Activated CD8-positive, alpha-beta memory T cell treated with anti-CD3 and anti-CD28 coated beads, Interleukin-2, amount 50 U/mL, for 1 hour (primary cell): ENCODE results near the gene SAP25.
"Not testable (repeated sequence)": the region's sequence is repeated elsewhere in the genome, so short reads cannot be mapped to it uniquely, and the experiment has no call there.

Source experiments
- DNase-seq: peaks from one replicate; pipeline ENCODE4 v3.0.0-alpha.2; 2020; ENCODE audit errors: extremely low read depth

SAP25 gene

GRCh38 chr7:100561491-100562194 is 12.1 kb downstream of the SAP25 start:
- no peak for DNase-seq

DNA sequence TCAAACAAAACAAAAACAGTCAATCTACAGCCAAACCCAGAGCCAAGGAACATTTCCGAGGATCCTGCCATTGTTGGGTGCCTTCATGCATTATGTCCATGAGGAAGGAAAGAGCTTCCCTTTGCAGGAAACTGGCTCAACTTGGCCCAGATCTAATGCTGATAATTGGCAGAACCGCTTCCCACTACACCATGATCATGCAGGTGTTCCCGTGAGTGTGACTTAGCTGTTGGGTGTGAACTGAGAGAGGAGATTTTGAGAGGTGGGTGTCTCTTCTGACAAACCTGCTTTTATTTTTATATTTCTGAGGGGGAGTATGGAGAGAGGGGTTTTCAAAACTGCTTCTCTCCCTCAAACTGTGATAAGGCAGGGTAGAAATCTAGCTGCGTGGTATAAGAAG is 14.6 kb downstream of the SAP25 start:
- DNase-seq: no peak

- no peak for DNase-seq
Measured at GRCh38 chr7:100556541-100556940, 17.2 kb downstream of the SAP25 start.

DNA sequence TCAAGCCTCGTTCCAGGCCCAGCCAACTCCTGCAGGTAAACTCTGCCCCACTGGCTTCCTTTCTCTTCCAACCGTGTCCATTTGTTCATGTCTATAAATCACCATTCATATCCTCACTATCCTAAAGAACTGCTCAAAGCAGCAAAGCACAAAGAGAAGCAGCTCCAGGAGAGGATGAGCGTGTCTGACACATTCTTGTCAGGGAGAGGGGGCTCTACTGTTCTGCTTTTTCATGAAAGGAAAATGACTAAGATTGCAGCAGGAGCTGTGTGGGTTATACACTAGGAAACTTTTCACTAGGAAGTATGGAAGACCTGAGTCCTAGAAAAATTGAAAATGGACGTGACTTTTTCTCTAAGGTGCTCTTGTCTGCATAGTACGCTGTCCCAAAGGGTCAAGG is 18.0 kb downstream of the SAP25 start:
- DNase-seq: no peak

DNA sequence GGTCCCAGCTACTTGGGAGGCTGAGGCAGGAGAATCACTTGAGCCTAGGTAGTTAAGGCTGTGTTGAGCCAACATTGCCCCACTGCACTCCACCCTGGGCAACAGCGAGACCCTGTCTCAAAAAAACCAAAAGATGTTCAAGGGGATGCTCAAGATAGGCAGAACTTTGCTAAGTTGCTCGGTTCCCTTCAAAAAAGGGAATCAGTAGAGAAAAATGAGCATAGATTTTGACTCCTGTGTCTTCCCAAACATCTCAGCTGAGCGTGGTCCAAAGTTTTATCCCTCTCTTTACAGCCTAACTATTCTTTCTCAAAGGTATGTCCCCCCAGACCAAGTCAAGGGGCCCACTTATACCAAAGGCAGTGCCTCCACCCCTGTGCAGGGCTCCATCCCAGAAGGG is 20.7 kb downstream of the SAP25 start:
- DNase-seq: no peak

- DNase-seq: no peak
Measured at GRCh38 chr7:100552532-100552931, 21.2 kb downstream of the SAP25 start.

DNA sequence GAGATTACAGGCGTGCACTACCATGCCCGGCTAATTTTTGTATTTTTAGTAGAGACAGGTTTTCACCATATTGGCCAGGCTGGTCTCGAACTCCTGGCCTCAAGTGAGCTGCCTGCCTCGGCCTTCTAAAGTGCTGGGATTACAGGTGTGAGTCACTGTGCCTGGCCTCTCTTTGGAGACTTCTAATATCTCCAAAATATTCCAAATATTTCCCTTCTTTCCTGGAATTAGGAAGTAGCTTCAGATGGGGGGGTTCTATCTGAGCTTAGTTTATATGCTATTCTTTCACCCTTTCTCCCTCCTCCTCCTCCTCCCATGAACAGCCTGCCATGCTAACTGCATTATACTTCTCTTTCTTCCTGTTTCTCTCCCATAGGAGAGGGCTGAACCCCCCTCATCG is 25.3 kb downstream of the SAP25 start:
- not testable (repeated sequence) for DNase-seq

GRCh38 chr7:100547872-100548271 is 25.8 kb downstream of the SAP25 start:
- no peak for DNase-seq

DNA sequence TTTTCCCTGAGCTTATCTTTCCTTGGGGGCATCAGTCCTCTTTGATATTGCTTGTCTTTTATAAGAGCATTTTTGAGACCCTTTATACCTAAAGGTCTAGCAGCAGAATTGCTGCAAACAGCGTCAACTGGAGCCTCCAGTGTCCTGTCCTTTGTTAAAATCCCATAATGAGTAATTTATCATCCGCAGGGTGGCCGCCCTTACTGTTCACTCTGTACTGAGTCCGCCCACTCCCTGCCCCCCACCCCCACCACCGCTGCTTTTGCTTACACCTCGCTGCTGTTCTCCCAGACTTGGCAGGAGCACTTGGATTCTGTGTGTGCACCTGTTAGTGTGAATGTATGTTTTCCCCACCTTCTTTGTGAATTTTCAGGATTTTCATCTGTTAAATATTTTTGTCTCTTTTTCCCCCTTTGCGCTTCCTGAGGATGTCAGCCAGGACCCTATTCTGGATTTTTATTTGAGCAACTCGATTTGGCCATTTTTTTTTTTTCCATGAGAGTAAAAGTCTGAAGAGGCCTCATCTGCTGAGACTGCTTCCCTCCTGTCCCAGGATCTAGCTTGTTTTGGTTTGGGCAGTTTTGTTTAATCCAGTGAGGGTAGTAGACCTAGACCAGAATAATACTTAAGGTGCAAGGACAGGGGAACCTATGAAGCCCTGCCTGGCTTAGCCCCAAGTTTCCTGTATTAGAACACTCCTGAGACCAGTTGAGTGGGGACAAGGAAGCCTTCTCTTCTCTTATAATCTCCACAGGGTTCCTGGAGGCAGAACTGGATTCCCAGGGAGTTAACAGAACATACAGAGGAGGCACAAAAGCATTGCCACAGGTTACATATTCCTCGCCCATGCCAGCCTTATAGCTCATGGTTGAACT is 26.5 kb downstream of the SAP25 start:
- DNase-seq: no peak

DNA sequence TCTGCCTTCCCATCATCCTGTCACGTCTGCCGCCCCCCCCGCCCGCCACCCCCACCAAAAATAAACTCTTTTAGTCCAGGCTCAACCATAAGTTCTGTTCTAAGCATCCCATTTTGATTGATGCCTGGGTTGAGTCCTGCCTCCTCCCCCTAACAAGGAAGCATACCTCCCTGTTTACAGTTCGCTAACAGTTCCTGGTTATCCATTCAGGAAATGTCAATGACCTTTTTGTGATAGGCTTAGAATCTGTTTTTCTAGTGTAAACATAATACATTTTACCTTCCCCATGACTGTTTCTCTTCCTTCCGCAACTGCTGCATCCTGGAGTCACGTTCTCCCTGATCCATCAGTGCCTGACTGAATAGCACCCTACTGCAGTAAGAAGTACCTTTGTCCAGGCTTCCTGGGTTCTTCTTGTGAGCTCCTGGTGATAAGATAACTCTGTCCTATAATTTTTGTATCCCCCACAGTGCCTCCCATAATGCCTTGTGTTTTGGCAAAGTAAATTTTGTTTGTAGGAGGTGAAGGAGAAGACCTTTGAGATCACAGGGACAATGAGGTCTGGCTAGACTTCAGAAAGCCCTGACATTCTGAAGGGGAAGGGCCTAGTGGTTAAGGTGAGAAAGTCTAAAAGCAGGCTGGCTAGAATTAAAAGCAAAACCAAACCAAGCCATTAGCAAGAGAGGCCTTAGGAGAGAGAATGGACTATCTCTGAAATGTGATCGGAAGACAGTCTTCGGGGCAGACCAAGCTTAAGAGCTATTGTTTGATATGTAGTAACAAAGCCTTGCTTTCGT is 27.4 kb downstream of the SAP25 start:
- no peak for DNase-seq

- DNase-seq: no peak
Measured at GRCh38 chr7:100545360-100546128, 28.2 kb downstream of the SAP25 start.

GRCh38 chr7:100544967-100545359 is 28.7 kb downstream of the SAP25 start:
- no peak for DNase-seq

DNA sequence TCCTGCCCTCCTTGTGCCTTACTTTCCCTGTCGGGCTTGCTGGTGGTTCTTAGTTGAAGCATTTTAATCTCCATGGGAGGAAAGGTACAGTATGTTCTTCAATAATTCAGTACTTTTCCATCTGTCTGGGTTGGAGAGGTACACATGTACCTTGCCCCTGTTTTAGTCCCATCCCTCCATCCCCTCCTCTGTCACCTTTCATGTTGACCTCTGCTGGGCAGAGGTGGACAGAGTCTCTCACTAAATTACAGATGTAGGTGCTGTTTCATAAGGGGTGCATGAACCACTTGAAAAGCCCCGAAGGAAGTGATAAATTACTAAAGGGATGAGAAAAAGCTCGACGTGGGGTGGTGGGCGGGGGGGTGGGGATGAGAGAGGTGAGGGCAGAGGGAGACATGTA is 29.3 kb downstream of the SAP25 start:
- DNase-seq: no peak

- DNase-seq: no peak
Measured at GRCh38 chr7:100543586-100543985, 30.1 kb downstream of the SAP25 start.

DNA sequence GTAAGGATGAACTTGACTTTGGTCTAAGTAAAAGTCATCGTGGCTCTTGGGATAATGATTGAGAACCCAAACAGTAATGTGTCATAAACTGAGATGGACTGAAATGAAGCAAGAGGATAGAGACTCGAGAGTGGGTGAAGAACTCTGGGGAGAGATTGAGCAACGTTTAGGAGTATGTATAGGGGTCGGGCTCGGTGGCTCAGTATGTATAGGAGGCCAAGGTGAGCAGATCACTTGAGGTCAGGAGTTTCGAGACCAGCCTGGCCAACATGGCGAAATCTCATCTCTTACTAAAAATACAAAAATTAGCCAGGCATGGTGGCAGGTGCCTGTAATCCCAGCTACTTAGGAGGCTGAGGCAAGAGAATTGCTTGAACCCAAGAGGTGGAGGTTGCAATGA is 32.4 kb downstream of the SAP25 start:
- not testable (repeated sequence) for DNase-seq

- DNase-seq: no peak
Measured at GRCh38 chr7:100540073-100540723, 33.5 kb downstream of the SAP25 start.

GRCh38 chr7:100539436-100540006 is 34.2 kb downstream of the SAP25 start:
- DNase-seq: no peak

GRCh38 chr7:100538654-100539435 is 34.9 kb downstream of the SAP25 start, which contains the start of gene AGFG2:
AGFG2 (plus strand) TSS chr7:100539203; CDS start chr7:100539347, 144 bp downstream.
- peak; percentile 100 for DNase-seq

GRCh38 chr7:100538348-100538653 is 35.4 kb downstream of the SAP25 start:
- no peak for DNase-seq

DNA sequence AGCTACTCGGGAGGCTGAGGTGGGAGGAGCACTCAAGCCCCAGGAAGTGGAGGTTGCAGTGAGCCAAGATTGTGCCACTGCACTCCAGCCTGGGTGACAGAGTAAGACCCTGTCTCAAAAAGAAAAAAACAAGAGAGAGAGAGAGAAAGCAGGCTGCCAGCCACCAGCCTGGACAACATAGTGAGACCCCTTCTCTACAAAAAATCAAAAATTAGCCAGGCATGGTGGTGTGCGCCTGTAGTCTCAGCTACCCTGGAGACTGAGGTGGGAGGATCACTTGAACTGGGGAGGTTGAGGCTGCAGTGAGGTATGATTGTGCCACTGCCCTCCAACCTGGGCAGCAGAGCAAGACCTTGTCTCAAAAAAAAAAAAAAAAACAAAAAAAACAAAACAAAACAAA is 37.0 kb downstream of the SAP25 start:
- DNase-seq: not testable (repeated sequence)
